ENCODE measurements around the gene CEP104.

DNA sequence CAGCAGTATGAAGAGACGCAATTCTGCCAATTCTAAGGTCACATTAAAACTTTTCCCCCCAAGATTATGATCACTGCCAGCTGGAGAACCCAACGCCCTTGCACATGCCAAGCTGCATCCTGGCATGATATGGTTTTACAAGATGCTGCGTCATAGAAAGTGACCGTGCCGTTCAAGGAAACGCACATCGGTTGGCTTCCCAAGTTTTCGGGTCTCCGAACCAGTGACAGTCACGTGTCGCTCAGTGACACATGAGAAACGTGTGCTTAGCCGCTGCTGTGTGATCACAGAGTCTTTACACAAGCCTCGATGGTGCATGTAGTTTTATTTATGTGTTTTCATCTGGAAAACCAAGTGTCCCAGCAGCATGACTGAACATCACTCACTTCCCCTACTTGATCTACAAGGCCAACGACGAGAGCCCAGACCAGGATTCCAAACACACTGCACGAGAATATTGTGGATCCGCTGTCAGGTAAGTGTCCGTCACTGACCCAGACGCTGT lies 77.0 kb downstream of the CEP104 start:
- TF ChIP-seq ELF4 (IDR thresholded peaks at IDR 0.05) (no peak), SP1 (IDR thresholded peaks at IDR 0.05) (no peak), NFRKB (IDR thresholded peaks at IDR 0.05) (no peak), FOXA1 (IDR thresholded peaks at IDR 0.05) (no peak), CTBP1 (IDR thresholded peaks at IDR 0.05; ENCODE audit: borderline replicate concordance) (no peak), ZNF384 (IDR thresholded peaks at IDR 0.05) (no peak), SUZ12 (IDR thresholded peaks at IDR 0.05) (no peak)
- TF ChIP-seq, protein P1, sequence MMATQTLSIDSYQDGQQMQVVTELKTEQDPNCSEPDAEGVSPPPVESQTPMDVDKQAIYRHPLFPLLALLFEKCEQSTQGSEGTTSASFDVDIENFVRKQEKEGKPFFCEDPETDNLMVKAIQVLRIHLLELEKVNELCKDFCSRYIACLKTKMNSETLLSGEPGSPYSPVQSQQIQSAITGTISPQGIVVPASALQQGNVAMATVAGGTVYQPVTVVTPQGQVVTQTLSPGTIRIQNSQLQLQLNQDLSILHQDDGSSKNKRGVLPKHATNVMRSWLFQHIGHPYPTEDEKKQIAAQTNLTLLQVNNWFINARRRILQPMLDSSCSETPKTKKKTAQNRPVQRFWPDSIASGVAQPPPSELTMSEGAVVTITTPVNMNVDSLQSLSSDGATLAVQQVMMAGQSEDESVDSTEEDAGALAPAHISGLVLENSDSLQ (IDR thresholded peaks at IDR 0.05), result no peak
